H1 (cell line): ENCODE data around the gene TRAPPC2L. TPM values are rescaled to one million over a fixed set of nuclear protein-coding genes. Genes with fewer than 3 reads are reported as not detected.

Source experiments
- CTCF ChIA-PET: fragments of 300-600 bp; sonication (Branson Sonifier 250); formaldehyde crosslinking; loops from one replicate; lab custom pipeline; 2021; ENCODE audit not compliant: partially characterized antibody; lab: Charles Lee
- POLR2A ChIA-PET: fragments of 300-600 bp; sonication (Branson Sonifier 250); formaldehyde crosslinking; loops from one replicate; lab custom pipeline; 2021; ENCODE audit warnings: inconsistent platforms; ENCODE audit not compliant: partially characterized antibody; lab: Charles Lee
- DNase-seq, 2 experiments: peaks; one replicate each; pipeline versions ENCODE4 v3.0.0 to v3.0.0-alpha.2; 2010 to 2022; ENCODE audit warnings: low spot score in 2 of 2, low read depth in 1 of 2, mixed read lengths in 1 of 2
- FAIRE-seq: peaks from 2 replicates; lab custom pipeline; 2011; peaks lifted over from hg19 to GRCh38; lab: Jason Lieb, UNC
- H2AFZ ChIP-seq: 2 replicates; pipeline ENCODE4 v1.8.1; 2012; ENCODE audit warnings: low read length, inconsistent platforms
- H2AK5ac ChIP-seq: 2 replicates; pipeline ENCODE4 v1.6.1; 2013; ENCODE audit warnings: low read depth, low read length
- H2BK120ac ChIP-seq: replicated peaks from 2 replicates; pipeline ENCODE3; 2013; ENCODE audit warnings: low read depth, low read length, inconsistent platforms
- H2BK12ac ChIP-seq: 2 replicates; pipeline ENCODE4 v1.6.1; 2013; ENCODE audit warnings: low read depth, low read length
- H2BK15ac ChIP-seq: 2 replicates; pipeline ENCODE4 v1.6.1; 2013; ENCODE audit warnings: low read length
- H2BK20ac ChIP-seq: 2 replicates; pipeline ENCODE4 v1.6.1; 2013; ENCODE audit warnings: low read length
- H2BK5ac ChIP-seq: 2 replicates; pipeline ENCODE4 v1.6.1; 2013; ENCODE audit warnings: low read depth, low read length
- H3K14ac ChIP-seq: 2 replicates; pipeline ENCODE4 v1.6.1; 2013; ENCODE audit warnings: inconsistent platforms; ENCODE audit not compliant: insufficient read length
- H3K18ac ChIP-seq: 2 replicates; pipeline ENCODE4 v1.6.1; 2013; ENCODE audit warnings: low read length; ENCODE audit errors: extremely low read depth
- H3K23ac ChIP-seq: 2 replicates; pipeline ENCODE4 v1.6.1; 2013; ENCODE audit warnings: inconsistent platforms; ENCODE audit not compliant: insufficient read length
- H3K23me2 ChIP-seq: 2 replicates; pipeline ENCODE4 v1.6.1; 2013; ENCODE audit warnings: low read depth, low read length
- H3K27ac ChIP-seq: 2 replicates; pipeline ENCODE4 v1.6.1; 2011; ENCODE audit warnings: low read depth, low read length, inconsistent platforms
- H3K27me3 ChIP-seq, 4 experiments: replicated peaks in 1 of 4; 1 replicate in 1 of 4; 2 replicates in 3 of 4; pipeline versions ENCODE4 v1.6.1 to v1.8.1; 2011 to 2013; ENCODE audit warnings: low read length in 3 of 4, mild to moderate bottlenecking in 3 of 4, inconsistent platforms in 2 of 4, mixed read lengths in 2 of 4, moderate library complexity in 1 of 4; ENCODE audit not compliant: control insufficient read depth in 3 of 4, insufficient read depth in 3 of 4; ENCODE audit errors: extremely low read depth in 1 of 4
- H3K36me3 ChIP-seq, 4 experiments: 2 replicates each; pipeline versions ENCODE4 v1.6.1 to v1.8.1; 2011 to 2013; ENCODE audit warnings: mild to moderate bottlenecking in 4 of 4, low read length in 3 of 4, moderate library complexity in 2 of 4, control low read depth in 1 of 4, inconsistent platforms in 1 of 4; ENCODE audit not compliant: insufficient read depth in 4 of 4, control insufficient read depth in 2 of 4
- H3K4ac ChIP-seq: replicated peaks from 2 replicates; pipeline ENCODE3; 2013; ENCODE audit warnings: low read length, low read depth, mixed read lengths, inconsistent platforms; ENCODE audit not compliant: insufficient read length
- H3K4me1 ChIP-seq, 4 experiments: replicated peaks in 1 of 4; 1 replicate in 1 of 4; 2 replicates in 3 of 4; pipeline versions ENCODE4 v1.6.1 to v1.8.1; 2011 to 2013; ENCODE audit warnings: low read length in 3 of 4, inconsistent platforms in 2 of 4, mixed read lengths in 1 of 4; ENCODE audit not compliant: insufficient read depth in 4 of 4, control insufficient read depth in 3 of 4
- H3K4me2 ChIP-seq, 2 experiments: 2 replicates each; pipeline versions ENCODE4 v1.6.1 to v1.8.1; 2011 to 2013; ENCODE audit warnings: low read depth in 2 of 2, low read length in 2 of 2, control low read depth in 1 of 2, inconsistent platforms in 1 of 2, mild to moderate bottlenecking in 1 of 2; ENCODE audit not compliant: insufficient read depth in 1 of 2
- H3K4me3 ChIP-seq, 4 experiments: fragments of 200-600, 300-600 bp in 1 of 4; sonication (generic), shearing (Covaris generic), sonication (Bioruptor Twin) in 1 of 4; 2 replicates each; pipeline versions ENCODE4 v1.5.1 to v1.8.1; 2011 to 2016; ENCODE audit warnings: low read length in 4 of 4, low read depth in 3 of 4, control low read depth in 2 of 4, inconsistent platforms in 2 of 4, mild to moderate bottlenecking in 2 of 4, mixed read lengths in 1 of 4, moderate library complexity in 1 of 4; ENCODE audit not compliant: insufficient read depth in 2 of 4; ENCODE audit errors: extremely low read depth in 1 of 4
- H3K56ac ChIP-seq: replicated peaks from 2 replicates; pipeline ENCODE3; 2013; ENCODE audit warnings: low read depth, mild to moderate bottlenecking, mixed read lengths, low read length, inconsistent platforms; ENCODE audit not compliant: insufficient read length
- H3K79me1 ChIP-seq: 2 replicates; pipeline ENCODE4 v1.6.1; 2013; ENCODE audit warnings: low read depth, low read length, control low read depth
- H3K79me2 ChIP-seq, 2 experiments: 2 replicates each; pipeline versions ENCODE4 v1.6.1 to v1.8.1; 2012 to 2013; ENCODE audit warnings: low read length in 2 of 2, mild to moderate bottlenecking in 2 of 2, inconsistent platforms in 1 of 2; ENCODE audit not compliant: insufficient read depth in 2 of 2, control insufficient read depth in 1 of 2
- H3K9ac ChIP-seq, 4 experiments: replicated peaks in 1 of 4; 1 replicate in 1 of 4; 2 replicates in 3 of 4; pipeline versions ENCODE4 v1.6.1 to v1.8.1; 2011 to 2013; ENCODE audit warnings: low read depth in 3 of 4, low read length in 3 of 4, control low read depth in 2 of 4, mild to moderate bottlenecking in 2 of 4, moderate library complexity in 2 of 4, inconsistent platforms in 1 of 4; ENCODE audit errors: extremely low read depth in 1 of 4
- H3K9me3 ChIP-seq, 2 experiments: 2 replicates each; pipeline versions ENCODE4 v1.6.1 to v1.8.1; 2012 to 2013; ENCODE audit warnings: mild to moderate bottlenecking in 2 of 2, moderate library complexity in 2 of 2, control low read depth in 1 of 2, inconsistent platforms in 1 of 2, low read depth in 1 of 2, low read length in 1 of 2, mixed read lengths in 1 of 2; ENCODE audit not compliant: insufficient read depth in 2 of 2
- H4K20me1 ChIP-seq, 2 experiments: replicated peaks in 1 of 2; 2 replicates each; pipeline versions ENCODE3 to v1.8.1; 2011 to 2013; ENCODE audit warnings: inconsistent platforms in 2 of 2, low read length in 2 of 2, mild to moderate bottlenecking in 1 of 2; ENCODE audit not compliant: insufficient read depth in 2 of 2, control insufficient read depth in 1 of 2
- H4K5ac ChIP-seq: 2 replicates; pipeline ENCODE4 v1.6.1; 2013; ENCODE audit warnings: low read length, low read depth, mixed read lengths, inconsistent platforms; ENCODE audit not compliant: insufficient read length
- H4K8ac ChIP-seq: 2 replicates; pipeline ENCODE4 v1.8.0; 2013; ENCODE audit warnings: mild to moderate bottlenecking, moderate library complexity, low read length, inconsistent platforms; ENCODE audit not compliant: insufficient read depth; ENCODE audit errors: extremely low read depth
- H4K91ac ChIP-seq: replicated peaks from 2 replicates; pipeline ENCODE3; 2013; ENCODE audit warnings: low read length, mixed read lengths, inconsistent platforms; ENCODE audit not compliant: insufficient read length
- ATF3 ChIP-seq: IDR thresholded peaks from 2 replicates; pipeline ENCODE4 v1.6.1; 2011; ENCODE audit warnings: low read depth, mild to moderate bottlenecking, low read length; ENCODE audit not compliant: insufficient read depth
- JUN ChIP-seq: IDR thresholded peaks from 2 replicates; pipeline ENCODE4 v1.6.1; 2011; ENCODE audit warnings: low read depth, mild to moderate bottlenecking, improper control_type of control experiment, low read length
- RAD21 ChIP-seq, 2 experiments: IDR thresholded peaks in 1 of 2; conservative IDR thresholded peaks in 1 of 2; 2 replicates each; pipeline ENCODE4 v1.6.1; 2011; ENCODE audit warnings: low read depth in 2 of 2, low read length in 2 of 2, improper control_type of control experiment in 1 of 2, inconsistent platforms in 1 of 2, mild to moderate bottlenecking in 1 of 2, moderate library complexity in 1 of 2
- WGBS, 2 experiments: shearing (Covaris generic) in 1 of 2; methylation state at CpG; one replicate each; pipeline versions ENCODE4 v1.1.6 to v1.1.7; 2013 to 2015; ENCODE audit warnings: low lambda C conversion rate in 2 of 2, mixed read lengths in 2 of 2, inconsistent platforms in 1 of 2, low coverage in 1 of 2, missing lambda C conversion rate in 1 of 2; ENCODE audit not compliant: insufficient replicate concordance in 2 of 2, insufficient coverage in 1 of 2, insufficient read length in 1 of 2; ENCODE audit errors: extremely low coverage in 1 of 2, missing lambda C conversion rate in 1 of 2; 5-methylcytosine and 5-hydroxymethylcytosine counted together
- polyA plus RNA-seq, 7 experiments: library from polyadenylated mRNA; depleted of rRNA in 3 of 7; stranded (reverse) in 5 of 7; unstranded in 2 of 7; fragments of >200 nt in 5 of 7; fragments of 200-250 nt in 2 of 7; gene quantifications; 1 replicate in 5 of 7; 2 replicates in 1 of 7; 4 replicates in 1 of 7; pipeline versions ENCODE4 v1.2.1 to v1.2.3, GENCODE V29; 2011 to 2013; ENCODE audit warnings: missing spikeins in 2 of 7, mixed read lengths in 2 of 7
- total RNA-seq: library from RNA; stranded (reverse); fragmentation: NEBNext Ultra II Directional; extraction: Animal tissue kit (Norgen Biotek cat#: 25700); gene quantifications from 2 replicates; pipeline ENCODE4 v1.2.1, GENCODE V29; 2021

The TRAPPC2L gene
- total and polyA plus RNA-seq, 2 of the 8 experiments (the other 6 are each of a cell fraction or from before 2014, with no cell fraction given): 98.7 to 133 TPM

- Histone ChIP-seq H2BK15ac (no peak overlapping the region), H3K23ac (no peak overlapping the region), H2BK12ac (0 out of 2 replicates have a peak overlapping the region, but pooled peaks have one; percentile 17), H3K27ac (no peak overlapping the region), H3K18ac (no peak overlapping the region), H2AK5ac (no peak overlapping the region), H2AFZ (no peak overlapping the region), H3K9me3 (no peaks in the 10 kb centered on the region), H3K4ac (no peak overlapping the region), H4K20me1 (peaks cover 0 to 3% of the 10 kb centered on the region in 2 experiments), H3K27me3 (no peaks in the 10 kb centered on the region), H4K8ac (no peak overlapping the region), H4K5ac (no peak overlapping the region), H4K91ac (peak overlapping the region; percentile 66), H2BK20ac (no peak overlapping the region), H3K56ac (no peak overlapping the region), H3K4me1 (no peaks in the 10 kb centered on the region), H3K79me1 (no peaks in the 10 kb centered on the region), H3K36me3 (no peaks in the 10 kb centered on the region), H3K14ac (no peak overlapping the region), H3K79me2 (no peaks in the 10 kb centered on the region), H2BK5ac (no peak overlapping the region; the same call in none of the 2 replicates), H3K4me2 (no peak overlapping the region), H3K23me2 (no peaks in the 10 kb centered on the region), H3K4me3 (no peak overlapping the region), H3K9ac (no peak overlapping the region), H2BK120ac (no peak overlapping the region)
- TF ChIP-seq RAD21 (IDR thresholded peaks at IDR 0.05 in 1 of 2, conservative IDR thresholded peaks at IDR 0.05 in 1 of 2; ENCODE audit: low read depth in 2 of 2, low read length in 2 of 2): no peak
- no peak for TF ChIP-seq JUN
- no peak for TF ChIP-seq ATF3
- ChIA-PET POLR2A (interaction anchor here (0.9 to 9.0 kb wide), 4 partner anchors 8 to 39 kb away, joined by 3 to 77 read pairs (median 4); partner anchors contain the start of gene APRT), CTCF (interaction anchor here (0.6 to 2.2 kb wide), 7 partner anchors 10 to 399 kb away, joined by 3 to 6 read pairs (median 3); partner anchors contain the start of gene ZNF778)
- no peak for DNase-seq
- WGBS, 2 experiments: 95% methylated on average over 18 of the region's 18 CpGs; no CpG with 5 or more reads in 1 of the 2 experiments
- no peak for FAIRE-seq
Measured at GRCh38 chr16:88818575-88818874, 38.4 kb upstream of the TRAPPC2L start.
